H9 (cell line): Measurements from ENCODE around the gene MCAT. TPM values are rescaled to one million over a fixed set of nuclear protein-coding genes. Genes with fewer than 3 reads are reported as not detected.

Experiments used
- DNase-seq: peaks from one replicate; pipeline ENCODE4 v3.0.0-alpha.2; 2017
- H2AFZ ChIP-seq: one replicate; pipeline ENCODE4 v1.6.1; 2013; ENCODE audit warnings: mild to moderate bottlenecking, low read length, control low read depth, moderate library complexity
- H2AK5ac ChIP-seq: 2 replicates; pipeline ENCODE4 v1.6.1; 2013; ENCODE audit warnings: low read length, control low read depth, mixed read lengths; ENCODE audit not compliant: insufficient read length
- H2BK120ac ChIP-seq: one replicate; pipeline ENCODE4 v1.6.1; 2013; ENCODE audit warnings: low read depth, mild to moderate bottlenecking, low read length, control low read depth, inconsistent platforms; ENCODE audit not compliant: poor library complexity, severe bottlenecking
- H2BK12ac ChIP-seq: 2 replicates; pipeline ENCODE4 v1.6.1; 2013; ENCODE audit warnings: low read length, control low read depth, mixed read lengths, low read depth; ENCODE audit not compliant: insufficient read length
- H2BK15ac ChIP-seq: 2 replicates; pipeline ENCODE4 v1.6.1; 2013; ENCODE audit warnings: low read depth, low read length, control low read depth
- H2BK20ac ChIP-seq: one replicate; pipeline ENCODE4 v1.6.1; 2013; ENCODE audit warnings: low read depth, mild to moderate bottlenecking, low read length, control low read depth, inconsistent platforms; ENCODE audit not compliant: poor library complexity, severe bottlenecking
- H2BK5ac ChIP-seq: 2 replicates; pipeline ENCODE4 v1.6.1; 2013; ENCODE audit warnings: low read length, control low read depth, mixed read lengths; ENCODE audit not compliant: insufficient read length
- H3K14ac ChIP-seq: 2 replicates; pipeline ENCODE4 v1.6.1; 2013; ENCODE audit warnings: low read length, control low read depth; ENCODE audit not compliant: insufficient read depth
- H3K18ac ChIP-seq: 2 replicates; pipeline ENCODE4 v1.6.1; 2013; ENCODE audit warnings: low read depth, mild to moderate bottlenecking, mixed read lengths, low read length, control low read depth; ENCODE audit not compliant: insufficient read length
- H3K23ac ChIP-seq: 2 replicates; pipeline ENCODE4 v1.6.1; 2013; ENCODE audit warnings: low read length, control low read depth, mixed read lengths, low read depth; ENCODE audit not compliant: insufficient read length
- H3K23me2 ChIP-seq: 2 replicates; pipeline ENCODE4 v1.6.1; 2013; ENCODE audit warnings: low read depth, mild to moderate bottlenecking, mixed read lengths, low read length, control low read depth; ENCODE audit not compliant: insufficient read length, poor library complexity, severe bottlenecking
- H3K27ac ChIP-seq: 2 replicates; pipeline ENCODE4 v1.5.1; 2013; ENCODE audit warnings: low read length, control low read depth, mixed read lengths, low read depth; ENCODE audit not compliant: insufficient read length
- H3K27me3 ChIP-seq: 2 replicates; pipeline ENCODE4 v1.6.1; 2013; ENCODE audit warnings: low read length, control low read depth, inconsistent platforms; ENCODE audit not compliant: insufficient read depth
- H3K4ac ChIP-seq: 2 replicates; pipeline ENCODE4 v1.6.1; 2013; ENCODE audit warnings: low read depth, mild to moderate bottlenecking, control low read depth, inconsistent platforms, low read length, moderate library complexity
- H3K4me1 ChIP-seq: 2 replicates; pipeline ENCODE4 v1.6.1; 2013; ENCODE audit warnings: low read length, control low read depth, inconsistent platforms; ENCODE audit not compliant: insufficient read depth
- H3K4me2 ChIP-seq: 2 replicates; pipeline ENCODE4 v1.6.1; 2013; ENCODE audit warnings: low read length, control low read depth, mixed read lengths; ENCODE audit not compliant: insufficient read length, insufficient read depth
- H3K56ac ChIP-seq: 2 replicates; pipeline ENCODE4 v1.6.1; 2013; ENCODE audit warnings: low read depth, mild to moderate bottlenecking, mixed read lengths, low read length, control low read depth; ENCODE audit not compliant: insufficient read length
- H3K79me1 ChIP-seq: 2 replicates; pipeline ENCODE4 v1.6.1; 2013; ENCODE audit warnings: low read depth, mild to moderate bottlenecking, moderate library complexity, low read length, control low read depth, inconsistent platforms; ENCODE audit not compliant: insufficient read depth, poor library complexity, severe bottlenecking
- H3K79me2 ChIP-seq: 2 replicates; pipeline ENCODE4 v1.6.1; 2013; ENCODE audit warnings: low read length, control low read depth, inconsistent platforms; ENCODE audit not compliant: insufficient read depth
- H3K9ac ChIP-seq: 2 replicates; pipeline ENCODE4 v1.6.1; 2013; ENCODE audit warnings: low read length, control low read depth, mixed read lengths; ENCODE audit not compliant: insufficient read length; ENCODE audit errors: extremely low read depth
- H3K9me3 ChIP-seq: one replicate; pipeline ENCODE4 v1.6.1; 2013; ENCODE audit warnings: low read depth, low read length, inconsistent platforms; ENCODE audit not compliant: control insufficient read depth
- H3T11ph ChIP-seq: one replicate; pipeline ENCODE4 v1.6.1; 2013; ENCODE audit warnings: mild to moderate bottlenecking, low read length, control low read depth, inconsistent platforms
- H4K20me1 ChIP-seq: one replicate; pipeline ENCODE4 v1.6.1; 2013; ENCODE audit not compliant: control insufficient read depth, insufficient read length, insufficient read depth
- H4K5ac ChIP-seq: 2 replicates; pipeline ENCODE4 v1.6.1; 2013; ENCODE audit warnings: low read depth, mild to moderate bottlenecking, mixed read lengths, low read length, control low read depth; ENCODE audit not compliant: insufficient read length
- H4K8ac ChIP-seq: replicated peaks from 2 replicates; pipeline ENCODE4 v1.6.1; 2013; ENCODE audit warnings: low read length, control low read depth, mixed read lengths, low read depth; ENCODE audit not compliant: insufficient read length
- H4K91ac ChIP-seq: 2 replicates; pipeline ENCODE4 v1.6.1; 2013; ENCODE audit warnings: low read depth, mild to moderate bottlenecking, moderate library complexity, mixed read lengths, low read length, control low read depth; ENCODE audit not compliant: insufficient read length
- H3K27ac Mint-ChIP-seq, 3 experiments: 2 replicates in 2 of 3; 3 replicates in 1 of 3; pipeline ENCODE4 v1.8.0; 2020 to 2021; ENCODE audit warnings: mixed read lengths in 3 of 3, mild to moderate bottlenecking in 1 of 3, moderate library complexity in 1 of 3
- H3K27me3 Mint-ChIP-seq: 2 replicates; pipeline ENCODE4 v1.8.0; 2021; ENCODE audit warnings: low read depth, mild to moderate bottlenecking, moderate library complexity, mixed read lengths
- H3K36me3 Mint-ChIP-seq, 3 experiments: 2 replicates in 2 of 3; 3 replicates in 1 of 3; pipeline ENCODE4 v1.8.0; 2020 to 2021; ENCODE audit warnings: low read depth in 3 of 3, mixed read lengths in 3 of 3; ENCODE audit not compliant: insufficient read depth in 1 of 3
- H3K4me1 Mint-ChIP-seq, 2 experiments: 2 replicates each; pipeline ENCODE4 v1.8.0; 2020; ENCODE audit warnings: mixed read lengths in 2 of 2
- H3K4me3 Mint-ChIP-seq, 2 experiments: 2 replicates in 1 of 2; 3 replicates in 1 of 2; pipeline ENCODE4 v1.8.0; 2020 to 2021; ENCODE audit warnings: mild to moderate bottlenecking in 2 of 2, mixed read lengths in 2 of 2, moderate library complexity in 1 of 2
- H3K9me3 Mint-ChIP-seq, 2 experiments: 2 replicates in 1 of 2; 3 replicates in 1 of 2; pipeline ENCODE4 v1.8.0; 2020; ENCODE audit warnings: mild to moderate bottlenecking in 2 of 2, mixed read lengths in 2 of 2, moderate library complexity in 1 of 2
- WGBS: extraction: QIAGEN DNeasy Blood & Tissue Kit; methylation state at CpG from one replicate; pipeline ENCODE4 v1.1.7; 2013; ENCODE audit warnings: missing lambda C conversion rate, low lambda C conversion rate, mixed read lengths; ENCODE audit not compliant: insufficient read length; ENCODE audit errors: extremely low coverage; 5-methylcytosine and 5-hydroxymethylcytosine counted together
- total RNA-seq: library from RNA; stranded (reverse); gene quantifications from 2 replicates; pipeline ENCODE4 v1.2.1, GENCODE V29; 2021
- TF ChIP-seq, protein P1 (sequence below): fragments of 200-600 bp; sonication (generic); conservative IDR thresholded peaks from 3 replicates; pipeline ENCODE4 v1.8.0; 2021; ENCODE audit warnings: antibody characterized with exemption, mild to moderate bottlenecking

MCAT gene
- total RNA-seq, 1 experiment from 2014 or later = 20.3 TPM

DNA sequence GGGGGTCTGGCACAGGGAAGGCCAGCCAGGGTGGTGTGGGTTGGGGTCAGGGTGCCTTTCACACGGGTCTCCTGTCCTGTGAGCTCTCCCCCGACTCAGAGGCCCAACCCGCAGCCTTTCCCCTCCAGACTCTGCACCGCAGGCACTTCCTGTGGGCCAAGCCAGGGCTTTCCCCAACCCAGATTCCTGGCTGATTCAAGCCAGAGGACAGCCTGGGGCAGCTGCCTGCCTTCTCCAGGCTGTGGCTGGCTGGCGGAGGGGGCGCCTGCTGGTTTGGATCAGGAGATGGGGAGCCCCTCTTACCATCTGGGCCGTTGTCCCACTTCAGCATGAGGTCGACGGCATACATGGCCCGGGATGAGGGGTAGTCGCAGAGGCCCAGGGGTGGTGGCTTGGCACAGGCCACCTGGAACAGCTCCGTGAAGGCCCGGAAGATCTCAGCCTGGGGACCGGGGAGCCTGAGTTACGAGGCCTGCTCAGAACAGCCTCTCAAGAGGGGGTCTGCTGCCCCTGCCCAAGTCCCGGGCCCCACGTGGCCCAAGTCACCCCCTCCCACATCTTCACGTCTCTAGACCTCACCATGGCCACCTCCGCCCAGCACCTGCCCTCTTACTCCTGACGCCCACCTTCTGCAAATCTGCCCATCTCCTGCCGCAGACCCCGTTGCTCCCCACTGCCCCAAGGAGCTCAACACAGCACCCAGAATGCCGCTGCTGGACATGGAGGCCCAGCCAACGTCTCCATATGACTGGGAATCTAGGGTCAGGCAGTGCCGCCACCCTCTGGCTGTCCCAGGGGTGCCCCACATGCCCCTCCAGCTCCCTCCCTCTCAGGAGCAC lies 25.5 kb upstream of the MCAT start:
- peak overlapping the region in 2 of 3 experiments; percentile 81; a peak in 4 of 7 replicates for H3K27ac Mint-ChIP-seq
- no peak for DNase-seq
- peaks cover 19 to 67% (median 57%) of the 10 kb centered on the region in 3 experiments; a peak in 6 of 7 replicates for H3K36me3 Mint-ChIP-seq

More for the DNA sequence above, 25.5 kb upstream of the MCAT start:
- Mint-ChIP-seq H3K4me3 (peak overlapping the region in 1 of 2 experiments; percentile 25; a peak in 1 of 5 replicates), H3K27me3 (no peaks in the 10 kb centered on the region; the same call in none of the 2 replicates), H3K4me1 (peaks cover 0 to 3% of the 10 kb centered on the region in 2 experiments; a peak in 1 of 4 replicates), H3K9me3 (no peaks in the 10 kb centered on the region)
- Histone ChIP-seq H4K8ac (no peak overlapping the region), H4K20me1 (no peaks in the 10 kb centered on the region), H3K4ac (no peak overlapping the region), H3K9ac (no peak overlapping the region), H2BK5ac (no peak overlapping the region), H3K27ac (no peak overlapping the region), H3K79me2 (no peaks in the 10 kb centered on the region), H4K5ac (no peak overlapping the region), H3K27me3 (no peaks in the 10 kb centered on the region), H2AFZ (no peak overlapping the region), H3K79me1 (no peaks in the 10 kb centered on the region), H4K91ac (no peak overlapping the region), H3K23me2 (no peaks in the 10 kb centered on the region), H2BK20ac (no peak overlapping the region), H2BK12ac (no peak overlapping the region), H3T11ph (no peak overlapping the region), H2AK5ac (no peak overlapping the region), H3K56ac (no peak overlapping the region), H3K4me2 (no peak overlapping the region), H2BK15ac (no peak overlapping the region), H3K23ac (no peak overlapping the region), H3K18ac (no peak overlapping the region), H3K9me3 (no peaks in the 10 kb centered on the region), H3K14ac (no peak overlapping the region; the same call in 1 of the 2 replicates), H2BK120ac (no peak overlapping the region), H3K4me1 (no peaks in the 10 kb centered on the region)
- TF ChIP-seq, protein P1, sequence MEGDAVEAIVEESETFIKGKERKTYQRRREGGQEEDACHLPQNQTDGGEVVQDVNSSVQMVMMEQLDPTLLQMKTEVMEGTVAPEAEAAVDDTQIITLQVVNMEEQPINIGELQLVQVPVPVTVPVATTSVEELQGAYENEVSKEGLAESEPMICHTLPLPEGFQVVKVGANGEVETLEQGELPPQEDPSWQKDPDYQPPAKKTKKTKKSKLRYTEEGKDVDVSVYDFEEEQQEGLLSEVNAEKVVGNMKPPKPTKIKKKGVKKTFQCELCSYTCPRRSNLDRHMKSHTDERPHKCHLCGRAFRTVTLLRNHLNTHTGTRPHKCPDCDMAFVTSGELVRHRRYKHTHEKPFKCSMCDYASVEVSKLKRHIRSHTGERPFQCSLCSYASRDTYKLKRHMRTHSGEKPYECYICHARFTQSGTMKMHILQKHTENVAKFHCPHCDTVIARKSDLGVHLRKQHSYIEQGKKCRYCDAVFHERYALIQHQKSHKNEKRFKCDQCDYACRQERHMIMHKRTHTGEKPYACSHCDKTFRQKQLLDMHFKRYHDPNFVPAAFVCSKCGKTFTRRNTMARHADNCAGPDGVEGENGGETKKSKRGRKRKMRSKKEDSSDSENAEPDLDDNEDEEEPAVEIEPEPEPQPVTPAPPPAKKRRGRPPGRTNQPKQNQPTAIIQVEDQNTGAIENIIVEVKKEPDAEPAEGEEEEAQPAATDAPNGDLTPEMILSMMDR = no peak
- WGBS = no CpG with 5 or more reads among the region's 25 CpGs
